Cardiac muscle cell (in vitro differentiated cells and primary cell): ENCODE measurements around the gene HS3ST2. TPM values are rescaled to one million over a fixed set of nuclear protein-coding genes. Genes with fewer than 3 reads are reported as not detected.

Source experiments
- DNase-seq, 2 donors: peaks; one replicate each; pipeline versions ENCODE4 v3.0.0 to v3.0.0-alpha.2; 2010 to 2017; ENCODE audit warnings: low read depth in 1 of 2, low spot score in 1 of 2
- H3K27ac ChIP-seq: fragments of 200-600 bp; sonication (generic); 2 replicates; pipeline ENCODE4 v1.5.1; 2016
- H3K27me3 ChIP-seq: fragments of 200-600 bp; sonication (generic); 2 replicates; pipeline ENCODE4 v1.6.0; 2016; ENCODE audit warnings: control low read depth
- H3K36me3 ChIP-seq: fragments of 200-600 bp; sonication (generic); 2 replicates; pipeline ENCODE4 v1.5.1; 2016; ENCODE audit warnings: control low read depth
- H3K4me1 ChIP-seq: fragments of 200-600 bp; sonication (generic); 2 replicates; pipeline ENCODE4 v1.8.1; 2017; ENCODE audit warnings: low read depth, mild to moderate bottlenecking, mixed run types
- H3K4me3 ChIP-seq: fragments of 200-600 bp; sonication (generic); 2 replicates; pipeline ENCODE4 v1.5.1; 2016; ENCODE audit warnings: mild to moderate bottlenecking
- H3K9me3 ChIP-seq: fragments of 200-600 bp; sonication (generic); 2 replicates; pipeline ENCODE4 v1.5.1; 2017; ENCODE audit warnings: low read depth, mild to moderate bottlenecking, control low read depth
- CTCF ChIP-seq: IDR thresholded peaks from 2 replicates; pipeline ENCODE4 v1.5.1; 2012; ENCODE audit warnings: low read depth, mild to moderate bottlenecking, low read length
- polyA plus RNA-seq: library from polyadenylated mRNA; unstranded; fragments of >200 nt; fragmentation: Nextera tagmentation; extraction: Ambion mirVana; gene quantifications from 2 replicates; pipeline ENCODE4 v1.2.1, GENCODE V29; 2016
- total RNA-seq: library from RNA; depleted of rRNA; stranded (reverse); fragments of >200 nt; gene quantifications from 2 replicates; pipeline ENCODE4 v1.2.3, GENCODE V29; 2016

Gene HS3ST2
- total and polyA plus RNA-seq, 2 experiments from 2014 or later = not detected

- no peak for DNase-seq
- Histone ChIP-seq H3K27me3 (no peaks in the 10 kb centered on the region), H3K4me3 (no peak overlapping the region), H3K36me3 (no peaks in the 10 kb centered on the region), H3K4me1 (no peaks in the 10 kb centered on the region), H3K27ac (no peak overlapping the region), H3K9me3 (no peaks in the 10 kb centered on the region)
- no peak for TF ChIP-seq CTCF
These were observed 27.7 kb upstream of the HS3ST2 start for GRCh38 chr16:22786284-22786683.

- no peak overlapping the region for H3K4me3 ChIP-seq
- H3K36me3 ChIP-seq = no peaks in the 10 kb centered on the region
- no peaks in the 10 kb centered on the region for H3K27me3 ChIP-seq
- no peaks in the 10 kb centered on the region for H3K4me1 ChIP-seq
- H3K9me3 ChIP-seq = no peaks in the 10 kb centered on the region
- DNase-seq = no peak
- no peak overlapping the region for H3K27ac ChIP-seq
- no peak for TF ChIP-seq CTCF
These were observed 27.3 kb upstream of the HS3ST2 start for GRCh38 chr16:22786691-22787090.

- Histone ChIP-seq H3K36me3 (no peaks in the 10 kb centered on the region), H3K27ac (no peak overlapping the region), H3K4me3 (no peak overlapping the region), H3K9me3 (no peaks in the 10 kb centered on the region), H3K4me1 (no peaks in the 10 kb centered on the region), H3K27me3 (no peaks in the 10 kb centered on the region)
- DNase-seq = no peak
- no peak for TF ChIP-seq CTCF
These were observed 26.3 kb upstream of the HS3ST2 start for GRCh38 chr16:22787466-22788192.

GRCh38 chr16:22788193-22788530 is 25.8 kb upstream of the HS3ST2 start:
- no peak for DNase-seq
- H3K27ac ChIP-seq = no peak overlapping the region
- no peaks in the 10 kb centered on the region for H3K27me3 ChIP-seq
- no peaks in the 10 kb centered on the region for H3K4me1 ChIP-seq
- no peak for TF ChIP-seq CTCF
- H3K4me3 ChIP-seq = no peak overlapping the region
- H3K9me3 ChIP-seq = no peaks in the 10 kb centered on the region
- H3K36me3 ChIP-seq = no peaks in the 10 kb centered on the region

GRCh38 chr16:22789281-22789945 is 24.5 kb upstream of the HS3ST2 start:
- no peak for TF ChIP-seq CTCF
- H3K4me3 ChIP-seq = no peak overlapping the region
- H3K4me1 ChIP-seq = no peaks in the 10 kb centered on the region
- no peak for DNase-seq
- H3K27me3 ChIP-seq = no peaks in the 10 kb centered on the region
- no peaks in the 10 kb centered on the region for H3K36me3 ChIP-seq
- H3K9me3 ChIP-seq = no peaks in the 10 kb centered on the region
- no peak overlapping the region for H3K27ac ChIP-seq
